ENCODE measurements around the gene TNPO1.

- TF ChIP-seq, protein P1, sequence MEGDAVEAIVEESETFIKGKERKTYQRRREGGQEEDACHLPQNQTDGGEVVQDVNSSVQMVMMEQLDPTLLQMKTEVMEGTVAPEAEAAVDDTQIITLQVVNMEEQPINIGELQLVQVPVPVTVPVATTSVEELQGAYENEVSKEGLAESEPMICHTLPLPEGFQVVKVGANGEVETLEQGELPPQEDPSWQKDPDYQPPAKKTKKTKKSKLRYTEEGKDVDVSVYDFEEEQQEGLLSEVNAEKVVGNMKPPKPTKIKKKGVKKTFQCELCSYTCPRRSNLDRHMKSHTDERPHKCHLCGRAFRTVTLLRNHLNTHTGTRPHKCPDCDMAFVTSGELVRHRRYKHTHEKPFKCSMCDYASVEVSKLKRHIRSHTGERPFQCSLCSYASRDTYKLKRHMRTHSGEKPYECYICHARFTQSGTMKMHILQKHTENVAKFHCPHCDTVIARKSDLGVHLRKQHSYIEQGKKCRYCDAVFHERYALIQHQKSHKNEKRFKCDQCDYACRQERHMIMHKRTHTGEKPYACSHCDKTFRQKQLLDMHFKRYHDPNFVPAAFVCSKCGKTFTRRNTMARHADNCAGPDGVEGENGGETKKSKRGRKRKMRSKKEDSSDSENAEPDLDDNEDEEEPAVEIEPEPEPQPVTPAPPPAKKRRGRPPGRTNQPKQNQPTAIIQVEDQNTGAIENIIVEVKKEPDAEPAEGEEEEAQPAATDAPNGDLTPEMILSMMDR (IDR thresholded peaks at IDR 0.05; ENCODE audit: low read depth, low read length, missing input control): no peak
- TF ChIP-seq YY1 (IDR thresholded peaks at IDR 0.05) (no peak), JUND (IDR thresholded peaks at IDR 0.05) (no peak), GABPA (IDR thresholded peaks at IDR 0.05 in 1 of 2, conservative IDR thresholded peaks at IDR 0.05 in 1 of 2) (no peak), TAF1 (conservative IDR thresholded peaks at IDR 0.05) (no peak), SP1 (IDR thresholded peaks at IDR 0.05) (no peak)
- TF ChIP-seq, protein P2, sequence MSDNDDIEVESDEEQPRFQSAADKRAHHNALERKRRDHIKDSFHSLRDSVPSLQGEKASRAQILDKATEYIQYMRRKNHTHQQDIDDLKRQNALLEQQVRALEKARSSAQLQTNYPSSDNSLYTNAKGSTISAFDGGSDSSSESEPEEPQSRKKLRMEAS (IDR thresholded peaks at IDR 0.05): no peak
Measured at GRCh38 chr5:72884892-72885291, 68.4 kb downstream of the TNPO1 start.
